GM23338 (cell line): ENCODE data around the gene OR51D1. TPM values are rescaled to one million over a fixed set of nuclear protein-coding genes. Genes with fewer than 3 reads are reported as not detected.
A peak's percentile ranks its signal among the peaks of the same experiment; 100 is the strongest.

ENCODE experiments used
- ATAC-seq: fragments of 200-7000 bp; cut with Tn5 transposase; 3 replicates; pipeline ENCODE4 v1.9.1; 2020
- DNase-seq: peaks from one replicate; pipeline ENCODE4 v3.0.0-alpha.2; 2015; ENCODE audit warnings: low spot score
- H2AFZ ChIP-seq: fragments of 200-600 bp; sonication (generic); 2 replicates; pipeline ENCODE4 v1.8.0; 2016; ENCODE audit warnings: antibody characterized with exemption, mild to moderate bottlenecking, moderate library complexity
- H3F3A ChIP-seq: fragments of 200-600 bp; sonication (generic); replicated peaks from 2 replicates; pipeline ENCODE4 v1.8.0; 2017; ENCODE audit warnings: antibody characterized with exemption, mixed run types, low read depth
- H3K27ac ChIP-seq: fragments of 200-600 bp; sonication (generic); 2 replicates; pipeline ENCODE4 v1.6.1; 2016; ENCODE audit warnings: low read depth
- H3K27me3 ChIP-seq: fragments of 200-600 bp; sonication (generic); 2 replicates; pipeline ENCODE4 v1.8.0; 2016; ENCODE audit warnings: mild to moderate bottlenecking, mixed run types, moderate library complexity; ENCODE audit not compliant: insufficient read depth
- H3K36me3 ChIP-seq: fragments of 200-600 bp; sonication (generic); 2 replicates; pipeline ENCODE4 v1.8.0; 2016; ENCODE audit warnings: mild to moderate bottlenecking; ENCODE audit not compliant: insufficient read depth
- H3K4me1 ChIP-seq: fragments of 200-600 bp; sonication (generic); 2 replicates; pipeline ENCODE4 v1.8.0; 2016; ENCODE audit warnings: mild to moderate bottlenecking, moderate library complexity; ENCODE audit not compliant: insufficient read depth
- H3K4me2 ChIP-seq: fragments of 200-600 bp; sonication (generic); 2 replicates; pipeline ENCODE4 v1.7.1; 2017; ENCODE audit warnings: mixed run types
- H3K4me3 ChIP-seq: fragments of 200-600 bp; sonication (generic); 2 replicates; pipeline ENCODE4 v1.6.1; 2016; ENCODE audit warnings: mixed run types
- H3K79me2 ChIP-seq: fragments of 200-600 bp; sonication (generic); replicated peaks from 2 replicates; pipeline ENCODE4 v1.8.0; 2017; ENCODE audit warnings: mild to moderate bottlenecking; ENCODE audit not compliant: insufficient read depth
- H3K9me2 ChIP-seq: fragments of 200-600 bp; sonication (generic); 2 replicates; pipeline ENCODE4 v1.8.0; 2017; ENCODE audit not compliant: insufficient read depth
- H4K20me1 ChIP-seq: fragments of 200-600 bp; sonication (generic); replicated peaks from 2 replicates; pipeline ENCODE4 v1.8.0; 2017; ENCODE audit warnings: mild to moderate bottlenecking; ENCODE audit not compliant: insufficient read depth
- H3K27ac Mint-ChIP-seq: 2 replicates; pipeline ENCODE4 v1.8.0; 2020; ENCODE audit warnings: inconsistent platforms, mild to moderate bottlenecking, moderate library complexity, mixed read lengths
- H3K27me3 Mint-ChIP-seq: 3 replicates; pipeline ENCODE4 v1.8.0; 2022; ENCODE audit warnings: low read depth, mild to moderate bottlenecking, moderate library complexity, mixed read lengths, inconsistent platforms; ENCODE audit not compliant: insufficient read depth, poor library complexity
- H3K36me3 Mint-ChIP-seq: 3 replicates; pipeline ENCODE4 v1.8.0; 2021; ENCODE audit warnings: low read depth, mild to moderate bottlenecking, inconsistent platforms, moderate library complexity, mixed read lengths
- H3K4me1 Mint-ChIP-seq: 3 replicates; pipeline ENCODE4 v1.8.0; 2020; ENCODE audit warnings: mild to moderate bottlenecking, inconsistent platforms, mixed read lengths
- H3K4me3 Mint-ChIP-seq: 3 replicates; pipeline ENCODE4 v1.8.0; 2021; ENCODE audit warnings: moderate library complexity, mild to moderate bottlenecking, inconsistent platforms, mixed read lengths
- H3K9me3 Mint-ChIP-seq: 3 replicates; pipeline ENCODE4 v1.8.0; 2020; ENCODE audit warnings: moderate library complexity, mild to moderate bottlenecking, inconsistent platforms, mixed read lengths
- CREB1 ChIP-seq: fragments of 250-450 bp; sonication (Bioruptor Pico); IDR thresholded peaks from 2 replicates; pipeline ENCODE4 v1.5.0; 2020; ENCODE audit warnings: low read depth, mild to moderate bottlenecking, moderate library complexity
- EZH2phosphoT487 ChIP-seq: fragments of 200-600 bp; sonication (generic); IDR thresholded peaks from one replicate; pipeline ENCODE4 v1.8.1; 2018; ENCODE audit warnings: antibody characterized with exemption; ENCODE audit not compliant: unreplicated experiment
- JUNB ChIP-seq: IDR thresholded peaks from one replicate; pipeline ENCODE4 v1.6.1; 2016; ENCODE audit warnings: antibody characterized with exemption; ENCODE audit not compliant: unreplicated experiment
- POLR2AphosphoS5 ChIP-seq: IDR thresholded peaks from 2 replicates; pipeline ENCODE4 v1.6.1; 2016; ENCODE audit warnings: antibody characterized with exemption, low read depth
- REST ChIP-seq: IDR thresholded peaks from one replicate; pipeline ENCODE4 v1.6.1; 2018; ENCODE audit warnings: antibody characterized with exemption; ENCODE audit not compliant: unreplicated experiment
- STAT1 ChIP-seq: IDR thresholded peaks from one replicate; pipeline ENCODE4 v1.6.1; 2016; ENCODE audit warnings: antibody characterized with exemption; ENCODE audit not compliant: unreplicated experiment
- ZNF331 ChIP-seq: fragments of 250-450 bp; sonication (Bioruptor Pico); IDR thresholded peaks from 2 replicates; pipeline ENCODE4 v1.5.0; 2020; ENCODE audit warnings: low read depth, mild to moderate bottlenecking, moderate library complexity
- ZNF462 ChIP-seq: fragments of 250-450 bp; sonication (Bioruptor Pico); IDR thresholded peaks from 2 replicates; pipeline ENCODE4 v1.5.0; 2020; ENCODE audit warnings: mild to moderate bottlenecking, moderate library complexity
- polyA plus RNA-seq: library from polyadenylated mRNA; unstranded; fragments of >200 nt; fragmentation: Nextera tagmentation; extraction: Ambion mirVana; gene quantifications from 2 replicates; pipeline ENCODE4 v1.2.1, GENCODE V29; 2016
- total RNA-seq: library from RNA; depleted of rRNA; stranded (reverse); fragments of >200 nt; shearing (Covaris generic); gene quantifications from 2 replicates; pipeline ENCODE4 v1.2.3, GENCODE V29; 2014

OR51D1 gene
- total and polyA plus RNA-seq, 2 experiments from 2014 or later: not detected

GRCh38 chr11:4643076-4643475 is 5.8 kb downstream of the OR51D1 start:
- Mint-ChIP-seq H3K27ac (no peak overlapping the region), H3K9me3 (no peaks in the 10 kb centered on the region), H3K27me3 (peaks cover 4% of the 10 kb centered on the region), H3K4me3 (no peak overlapping the region), H3K4me1 (no peaks in the 10 kb centered on the region; the same call in 2 of the 3 replicates), H3K36me3 (no peaks in the 10 kb centered on the region)
- TF ChIP-seq POLR2AphosphoS5 (no peak), STAT1 (no peak)
- H3K9me2 ChIP-seq: peaks cover 16% of the 10 kb centered on the region; the same call in 1 of the 2 replicates
- ATAC-seq (no peak), DNase-seq (no peak)
- H2AFZ ChIP-seq: no peak overlapping the region
- H3K4me2 ChIP-seq: no peak overlapping the region
- no peaks in the 10 kb centered on the region for H3K27me3 ChIP-seq
- H3K4me3 ChIP-seq: no peak overlapping the region
- H3F3A ChIP-seq: no peaks in the 10 kb centered on the region
- no peaks in the 10 kb centered on the region for H3K36me3 ChIP-seq
- H4K20me1 ChIP-seq: no peaks in the 10 kb centered on the region
- no peaks in the 10 kb centered on the region for H3K4me1 ChIP-seq
- no peaks in the 10 kb centered on the region for H3K79me2 ChIP-seq
- H3K27ac ChIP-seq: no peak overlapping the region

- no peaks in the 10 kb centered on the region for H3F3A ChIP-seq
- H3K36me3 ChIP-seq: no peaks in the 10 kb centered on the region
- Mint-ChIP-seq H3K27ac (no peak within 1 kb of the TSS), H3K27me3 (peaks cover 4% of the 10 kb centered on the region), H3K9me3 (no peaks in the 10 kb centered on the region), H3K36me3 (no peaks in the 10 kb centered on the region), H3K4me3 (no peak within 1 kb of the TSS), H3K4me1 (no peaks in the 10 kb centered on the region; the same call in 2 of the 3 replicates)
- no peak within 1 kb of the TSS for H3K4me3 ChIP-seq
- H3K27ac ChIP-seq: no peak within 1 kb of the TSS
- peaks cover 16% of the 10 kb centered on the region; the same call in 1 of the 2 replicates for H3K9me2 ChIP-seq
- H4K20me1 ChIP-seq: no peaks in the 10 kb centered on the region
- TF ChIP-seq EZH2phosphoT487 (no peak), CREB1 (CRISPR knock-in tag) (no peak), JUNB (no peak)
- no peaks in the 10 kb centered on the region for H3K4me1 ChIP-seq
- no peaks in the 10 kb centered on the region for H3K79me2 ChIP-seq
- DNase-seq (no peak), ATAC-seq (no peak)
- no peaks in the 10 kb centered on the region for H3K27me3 ChIP-seq
- H3K4me2 ChIP-seq: no peak within 1 kb of the TSS
- 0 out of 2 replicates have a peak within 1 kb of the TSS, but pooled peaks have one; percentile 14 for H2AFZ ChIP-seq
These were observed 6.4 kb downstream of the OR51D1 start, which contains the start of gene OR51E1 for GRCh38 chr11:4643682-4644081. TSS of gene OR51E1 (plus strand) at chr11:4643982. CDS start at chr11:4652527, 8,545 bp downstream.

- no peak overlapping the region for H3K4me3 ChIP-seq
- Mint-ChIP-seq H3K4me1 (no peaks in the 10 kb centered on the region; the same call in 2 of the 3 replicates), H3K9me3 (no peaks in the 10 kb centered on the region), H3K27me3 (peaks cover 4% of the 10 kb centered on the region), H3K36me3 (no peaks in the 10 kb centered on the region), H3K27ac (no peak overlapping the region), H3K4me3 (no peak overlapping the region)
- no peaks in the 10 kb centered on the region for H3K27me3 ChIP-seq
- no peaks in the 10 kb centered on the region for H3K79me2 ChIP-seq
- 0 out of 2 replicates have a peak overlapping the region, but pooled peaks have one; percentile 14 for H2AFZ ChIP-seq
- DNase-seq (no peak), ATAC-seq (no peak)
- H3K27ac ChIP-seq: no peak overlapping the region
- no peaks in the 10 kb centered on the region for H3K4me1 ChIP-seq
- no peaks in the 10 kb centered on the region for H3F3A ChIP-seq
- no peaks in the 10 kb centered on the region for H3K36me3 ChIP-seq
- no peak overlapping the region for H3K4me2 ChIP-seq
- H4K20me1 ChIP-seq: no peaks in the 10 kb centered on the region
- H3K9me2 ChIP-seq: peaks cover 16% of the 10 kb centered on the region; the same call in 1 of the 2 replicates
- no peak for TF ChIP-seq ZNF462 (CRISPR knock-in tag)
- no peak for TF ChIP-seq REST
- no peak for TF ChIP-seq ZNF331 (CRISPR knock-in tag)
These were observed 7.0 kb downstream of the OR51D1 start for GRCh38 chr11:4644233-4644632.
